ENCODE measurements around the gene GPX4.

The GPX4 gene

DNA sequence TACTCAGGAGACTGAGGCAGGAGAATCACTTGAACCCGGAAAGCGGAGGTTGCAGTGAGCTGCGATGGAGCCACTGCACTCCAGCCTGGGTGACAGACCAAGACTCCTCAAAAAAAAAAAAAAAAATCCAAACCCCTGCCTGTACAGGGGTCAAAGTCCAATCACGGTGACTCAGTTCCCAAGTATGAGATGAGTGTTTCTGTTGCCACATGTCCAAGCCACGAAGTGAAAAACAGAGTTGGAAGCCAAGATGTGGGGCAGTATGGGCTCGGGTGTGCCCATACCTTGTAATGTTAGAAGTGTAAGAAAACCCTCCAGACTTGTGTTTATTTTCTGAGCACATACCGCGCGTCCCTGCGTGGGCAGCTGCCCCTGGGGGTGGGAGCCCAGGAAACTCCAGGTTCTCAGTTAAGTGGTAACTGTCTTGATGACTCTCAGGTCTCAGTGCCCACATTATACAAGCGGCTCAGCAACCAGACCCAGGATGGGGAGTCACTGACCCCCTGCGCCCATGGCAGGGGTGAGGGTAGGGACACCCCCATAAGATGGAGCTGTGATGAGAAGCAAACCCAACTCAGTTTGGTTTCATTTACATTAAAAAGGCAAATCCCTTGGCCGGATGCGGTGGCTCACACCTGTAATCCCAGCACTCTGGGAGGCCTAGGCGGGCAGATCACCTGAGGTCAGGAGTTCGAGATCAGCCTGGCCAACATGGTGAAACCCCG, 1.2 kb upstream of the GPX4 start:
- DNase-seq (ENCODE audit: low read depth in 2 of 2) = peak; percentile 54 to 62

DNA sequence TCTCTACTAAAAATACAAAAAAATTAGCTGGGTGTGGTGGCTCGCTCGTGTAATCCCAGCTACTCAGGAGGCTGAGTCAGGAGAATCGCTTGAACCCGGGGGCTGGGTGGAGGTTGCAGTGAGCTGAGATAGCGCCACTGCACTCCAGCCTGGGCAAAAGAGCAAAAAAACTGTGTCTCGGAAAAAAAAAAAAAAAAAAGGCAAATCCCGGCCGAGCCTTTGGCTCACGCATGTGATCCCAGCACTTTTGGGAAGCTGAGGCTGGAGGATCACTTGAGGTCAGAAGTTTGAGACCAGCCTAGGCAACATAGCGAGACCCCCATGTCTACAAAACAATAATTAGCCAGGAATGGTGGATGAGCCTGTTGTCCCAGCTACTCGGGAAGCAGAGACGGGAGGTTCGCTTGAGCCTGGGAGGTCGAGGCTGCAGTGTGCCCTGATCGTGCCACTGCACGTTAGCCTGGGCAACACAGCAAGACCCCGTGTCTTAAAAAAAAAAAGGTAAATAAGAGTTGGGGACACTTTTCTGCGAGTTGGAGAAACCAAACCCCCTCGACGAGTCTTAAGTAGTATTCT, 574 bp upstream of the GPX4 start:
- no peak for DNase-seq (ENCODE audit: low read depth in 2 of 2)

DNA sequence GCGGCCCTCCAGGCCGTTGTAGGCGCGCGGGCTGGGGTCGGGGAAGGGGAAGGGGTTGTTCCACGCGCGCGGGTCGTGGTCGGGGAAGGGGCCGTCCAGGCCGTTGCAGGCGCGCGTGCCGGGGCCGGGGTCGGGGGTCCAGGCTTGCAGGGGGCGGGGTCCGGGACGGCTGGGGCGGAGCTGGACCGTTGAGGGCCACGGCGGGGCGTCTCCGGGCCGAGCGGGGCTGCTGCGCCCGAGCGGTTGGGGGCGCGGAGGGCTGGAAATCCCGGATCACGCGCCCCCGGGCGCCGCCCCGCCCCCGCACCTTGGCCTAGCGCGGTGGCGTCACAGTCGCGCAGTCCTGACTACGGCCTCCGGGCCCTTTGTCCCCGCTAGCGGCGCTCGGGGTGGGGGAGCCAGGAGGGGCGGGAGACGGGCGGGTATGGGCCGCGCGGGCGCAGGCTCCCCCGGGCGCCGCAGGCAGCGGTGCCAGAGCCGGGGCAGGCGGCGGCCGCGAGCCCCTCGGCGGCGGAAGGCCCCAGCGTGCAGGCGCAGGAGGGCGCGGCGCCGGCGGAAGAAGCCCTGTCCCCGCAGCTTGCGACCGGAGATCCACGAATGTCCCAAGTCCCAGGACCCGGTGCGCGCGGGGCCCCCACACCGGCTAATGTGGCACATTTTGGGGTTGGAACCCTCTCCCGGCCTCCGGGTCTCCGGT, 665 bp downstream of the GPX4 start:
- peak; percentile 40 to 62 for DNase-seq (ENCODE audit: low read depth in 2 of 2)

DNA sequence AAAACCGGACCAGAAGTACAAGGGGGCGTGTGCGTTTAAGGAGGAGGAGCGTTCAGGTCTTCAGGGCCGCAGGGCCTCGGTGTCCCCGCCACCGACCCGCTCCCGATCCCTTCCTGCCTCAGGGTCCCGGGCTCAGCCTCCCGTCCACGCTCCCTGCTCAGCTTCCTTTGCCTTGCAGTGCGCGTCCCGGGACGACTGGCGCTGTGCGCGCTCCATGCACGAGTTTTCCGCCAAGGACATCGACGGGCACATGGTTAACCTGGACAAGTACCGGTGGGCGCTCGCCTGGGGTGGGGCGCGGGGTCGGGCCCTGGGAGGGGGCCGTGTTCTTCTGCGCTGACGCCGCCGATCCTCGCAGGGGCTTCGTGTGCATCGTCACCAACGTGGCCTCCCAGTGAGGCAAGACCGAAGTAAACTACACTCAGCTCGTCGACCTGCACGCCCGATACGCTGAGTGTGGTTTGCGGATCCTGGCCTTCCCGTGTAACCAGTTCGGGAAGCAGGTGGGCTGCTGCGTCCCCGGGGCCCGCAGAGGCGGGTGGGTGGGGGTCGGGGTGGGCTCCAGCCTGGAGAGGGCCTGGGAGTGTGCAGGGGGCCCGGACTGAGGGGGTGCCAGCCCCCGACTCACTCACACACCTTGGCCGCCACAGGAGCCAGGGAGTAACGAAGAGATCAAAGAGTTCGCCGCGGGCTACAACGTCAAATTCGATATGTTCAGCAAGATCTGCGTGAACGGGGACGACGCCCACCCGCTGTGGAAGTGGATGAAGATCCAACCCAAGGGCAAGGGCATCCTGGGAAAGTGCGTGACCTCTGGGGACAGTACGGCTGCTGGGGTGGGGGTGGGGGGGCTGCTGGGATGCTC, 1.4 kb downstream of the GPX4 start:
- DNase-seq (ENCODE audit: low read depth in 2 of 2) = no peak

DNA sequence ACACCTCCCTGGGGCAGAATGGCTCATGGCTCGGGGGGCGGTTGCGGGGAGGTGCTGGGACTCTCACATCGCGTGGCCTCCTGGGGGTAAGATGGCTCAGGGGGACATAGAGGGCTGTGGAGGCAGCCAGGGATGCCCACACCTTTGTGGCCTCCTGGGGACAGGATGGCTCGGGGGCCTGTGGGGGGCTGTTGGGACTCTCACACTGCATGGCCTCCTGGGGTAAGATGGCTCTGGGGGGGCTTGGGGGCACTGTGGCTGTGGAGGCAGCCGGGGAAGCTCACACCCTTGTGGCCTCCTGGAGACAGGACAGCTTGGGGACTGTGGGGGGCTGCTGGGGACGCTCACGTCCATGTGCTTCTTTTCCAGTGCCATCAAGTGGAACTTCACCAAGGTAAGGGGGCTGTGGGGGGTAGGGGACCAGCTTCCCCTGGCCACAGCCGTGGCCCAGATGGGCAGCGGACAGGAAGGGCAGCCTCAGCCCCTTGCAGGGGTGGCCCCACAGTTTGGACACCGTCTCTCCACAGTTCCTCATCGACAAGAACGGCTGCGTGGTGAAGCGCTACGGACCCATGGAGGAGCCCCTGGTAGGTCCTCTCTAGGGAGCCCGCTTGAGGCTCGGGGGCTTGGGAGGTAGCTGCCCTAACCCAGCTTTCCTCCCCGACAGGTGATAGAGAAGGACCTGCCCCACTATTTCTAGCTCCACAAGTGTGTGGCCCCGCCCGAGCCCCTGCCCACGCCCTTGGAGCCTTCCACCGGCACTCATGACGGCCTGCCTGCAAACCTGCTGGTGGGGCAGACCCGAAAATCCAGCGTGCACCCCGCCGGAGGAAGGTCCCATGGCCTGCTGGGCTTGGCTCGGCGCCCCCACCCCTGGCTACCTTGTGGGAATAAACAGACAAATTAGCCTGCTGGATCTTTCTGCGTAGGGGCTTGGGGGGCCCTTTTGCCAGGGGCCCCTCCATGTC, 2.4 kb downstream of the GPX4 start:
- no peak for DNase-seq (ENCODE audit: low read depth in 2 of 2)

DNA sequence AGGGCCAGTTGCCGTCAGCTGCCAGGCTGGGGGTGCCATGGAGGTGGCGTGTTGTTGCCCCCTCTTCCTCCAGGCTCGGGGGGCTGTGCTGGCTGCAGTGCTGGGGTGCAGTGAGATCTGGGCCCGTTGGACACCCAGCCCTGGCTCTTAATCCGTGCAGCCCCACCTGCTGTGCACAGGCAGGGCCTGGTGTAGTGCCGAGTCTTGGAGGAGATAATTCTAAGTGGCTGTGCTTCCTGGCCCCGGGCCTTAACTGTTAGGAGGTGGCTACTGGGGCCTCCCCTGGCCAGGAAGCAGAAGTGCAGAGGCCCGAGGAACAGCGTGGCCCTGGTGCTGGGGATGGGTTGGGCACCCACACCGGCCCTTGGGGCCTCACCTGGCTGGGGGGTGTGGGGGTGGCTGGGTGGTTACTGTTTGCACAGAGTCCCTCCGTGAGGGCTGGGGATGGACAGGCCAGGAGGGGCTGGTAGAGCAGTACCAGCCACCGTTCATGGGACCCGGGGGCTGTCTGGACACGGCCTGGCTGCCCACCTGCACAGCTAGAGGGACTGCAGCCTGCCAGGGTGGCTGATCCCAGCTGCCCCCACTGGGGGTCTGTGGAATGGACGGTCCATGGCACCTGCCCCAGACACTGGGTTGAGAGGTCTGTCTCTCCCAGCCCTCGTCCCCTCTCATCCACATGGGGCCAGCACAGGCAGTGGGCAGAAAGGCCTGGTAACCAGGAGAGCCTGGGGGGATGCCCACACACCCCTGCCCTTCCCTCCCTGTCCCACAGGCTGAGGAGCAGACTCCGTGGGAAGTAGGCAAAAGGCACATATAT, 3.3 kb downstream of the GPX4 start:
- DNase-seq (ENCODE audit: low read depth in 2 of 2) = no peak

DNA sequence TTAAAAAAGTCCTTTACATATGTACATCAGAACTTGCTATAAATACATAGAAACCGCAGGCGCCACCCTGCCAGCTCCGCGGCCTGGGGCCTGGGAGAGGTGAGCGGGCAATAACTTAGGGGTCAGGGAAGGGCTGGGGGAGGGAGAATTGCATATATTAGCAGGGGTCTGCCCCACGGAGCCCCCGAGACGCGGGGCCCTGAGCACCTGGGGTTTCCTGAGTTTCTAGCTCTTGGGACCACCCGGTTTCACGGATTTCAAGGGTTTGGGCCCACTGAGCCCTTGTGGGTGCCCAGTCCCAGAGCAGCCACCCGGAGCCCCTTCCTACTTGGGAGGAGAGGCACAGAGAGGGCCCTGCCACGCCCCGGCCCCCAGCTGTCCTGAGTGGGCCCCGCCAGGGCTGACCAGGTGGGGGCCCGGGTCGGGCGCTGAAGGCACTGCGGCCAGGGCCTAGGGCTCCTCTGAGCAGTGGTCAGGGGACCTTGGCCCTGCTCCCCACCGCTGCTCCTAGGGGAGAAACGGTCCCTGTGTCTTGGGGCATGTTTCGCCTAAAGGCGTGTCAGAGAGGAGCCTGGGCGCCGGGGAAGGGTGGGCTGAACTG, 4.0 kb downstream of the GPX4 start:
- DNase-seq (ENCODE audit: low read depth in 2 of 2) = no peak

DNA sequence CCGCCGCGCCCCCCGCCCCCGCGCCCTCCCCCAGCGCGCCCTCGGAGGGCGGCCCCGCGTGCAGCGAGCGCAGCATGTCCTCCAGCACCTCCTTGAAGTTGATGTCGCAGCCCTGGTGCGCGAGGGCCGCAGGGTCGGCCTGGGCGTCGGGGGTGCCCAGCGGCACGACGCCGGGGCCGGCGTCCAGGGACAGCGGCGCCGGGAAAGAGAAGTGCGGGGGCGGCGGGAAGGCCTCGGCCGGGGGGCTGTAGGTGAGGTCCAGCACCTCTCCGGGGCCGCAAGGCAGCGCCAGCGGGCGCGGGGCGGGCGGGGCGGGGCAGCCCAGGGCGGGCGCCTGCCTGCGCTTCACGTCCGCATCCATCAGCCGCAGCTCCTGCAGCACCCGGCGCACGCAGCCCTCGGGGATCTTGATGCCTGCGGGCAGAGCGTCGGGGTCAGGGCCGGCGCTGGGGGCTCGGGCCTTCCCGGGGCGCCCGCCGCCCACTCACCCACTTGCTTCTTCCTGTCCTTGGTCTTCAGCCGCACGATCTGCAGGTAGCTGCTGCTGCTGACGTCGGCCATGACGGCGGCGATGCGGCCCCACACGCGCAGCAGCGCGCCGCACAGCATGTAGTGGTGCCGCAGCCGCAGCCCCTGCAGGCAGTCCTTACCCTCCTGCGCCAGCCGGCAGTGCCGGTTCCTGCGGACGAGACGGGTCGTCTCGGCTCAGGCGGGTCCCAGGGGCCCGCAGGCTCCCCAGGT, 4.7 kb downstream of the GPX4 start:
- no peak for DNase-seq (ENCODE audit: low read depth in 2 of 2)

DNA sequence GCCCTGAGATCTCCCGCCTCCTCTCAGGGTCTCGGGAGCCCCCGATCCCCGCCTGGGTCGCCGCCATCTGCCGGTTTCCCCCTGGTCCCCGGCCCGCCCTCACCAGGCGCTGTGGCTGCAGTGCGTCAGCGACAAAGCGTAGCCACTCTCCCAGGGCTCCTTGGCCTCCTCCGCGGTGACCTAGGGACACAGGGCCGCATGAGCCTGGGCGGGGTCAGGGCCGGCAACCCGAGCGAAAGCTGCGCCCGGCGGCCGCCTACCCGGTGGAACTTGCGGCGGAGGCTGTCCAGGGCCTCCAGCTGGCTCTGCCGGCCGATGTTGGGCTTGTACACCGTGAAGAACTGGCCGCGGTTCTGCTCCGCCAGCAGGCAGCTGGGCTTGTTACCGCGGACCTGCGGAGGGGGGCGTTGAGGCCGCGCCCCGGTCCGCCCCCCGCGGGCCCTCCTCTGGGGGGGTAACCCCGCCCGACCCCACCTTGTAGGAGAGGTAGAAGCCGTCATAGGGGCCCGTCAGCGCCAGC, 5.3 kb downstream of the GPX4 start:
- no peak for DNase-seq (ENCODE audit: low read depth in 2 of 2)

DNA sequence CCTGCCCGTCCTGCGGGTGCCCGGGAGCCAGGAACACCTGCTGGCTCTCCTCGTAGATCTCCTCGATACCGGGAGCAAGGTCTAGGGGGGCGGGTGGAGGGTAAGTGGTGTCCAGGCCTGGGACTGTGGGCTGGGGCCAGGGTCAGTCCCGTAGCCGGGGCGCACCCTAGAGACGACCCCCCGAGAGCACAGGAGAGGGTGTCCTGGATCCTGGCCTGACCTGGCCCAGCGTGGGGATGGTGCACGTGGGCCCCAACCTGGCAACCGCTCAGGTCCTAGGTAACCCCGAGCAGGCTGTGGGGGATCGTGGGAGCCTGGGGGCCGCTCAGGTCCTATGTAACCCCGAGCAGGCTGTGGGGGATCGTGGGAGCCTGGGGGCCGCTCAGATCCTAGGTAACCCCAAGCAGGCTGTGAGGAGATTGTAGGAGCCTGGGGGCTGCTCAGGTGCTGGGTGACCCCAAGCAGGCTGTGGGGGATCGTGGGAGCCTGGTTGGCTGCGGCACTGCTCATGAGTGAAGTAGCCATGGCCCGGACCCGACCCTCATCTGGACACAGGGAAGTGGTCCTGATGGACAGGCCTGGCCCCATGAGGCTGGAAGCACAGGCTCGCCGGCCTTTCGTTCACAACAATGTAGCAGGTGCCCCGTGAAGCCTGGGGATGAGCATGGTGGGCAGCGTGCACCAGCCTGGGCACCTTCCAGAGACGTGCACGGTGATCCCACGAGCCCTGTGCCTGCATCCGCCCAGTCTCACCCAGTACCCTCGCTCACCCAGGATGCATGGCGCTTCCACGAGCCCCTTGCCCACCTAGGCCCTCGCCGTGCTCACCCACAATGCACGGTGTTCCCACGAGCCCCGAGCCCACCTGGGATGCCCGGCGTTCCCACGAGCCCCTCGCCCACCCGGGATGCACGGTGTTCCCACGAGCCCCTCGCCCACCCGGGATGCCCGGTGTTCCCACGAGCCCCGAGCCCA, 6.2 kb downstream of the GPX4 start:
- no peak for DNase-seq (ENCODE audit: low read depth in 2 of 2)

DNA sequence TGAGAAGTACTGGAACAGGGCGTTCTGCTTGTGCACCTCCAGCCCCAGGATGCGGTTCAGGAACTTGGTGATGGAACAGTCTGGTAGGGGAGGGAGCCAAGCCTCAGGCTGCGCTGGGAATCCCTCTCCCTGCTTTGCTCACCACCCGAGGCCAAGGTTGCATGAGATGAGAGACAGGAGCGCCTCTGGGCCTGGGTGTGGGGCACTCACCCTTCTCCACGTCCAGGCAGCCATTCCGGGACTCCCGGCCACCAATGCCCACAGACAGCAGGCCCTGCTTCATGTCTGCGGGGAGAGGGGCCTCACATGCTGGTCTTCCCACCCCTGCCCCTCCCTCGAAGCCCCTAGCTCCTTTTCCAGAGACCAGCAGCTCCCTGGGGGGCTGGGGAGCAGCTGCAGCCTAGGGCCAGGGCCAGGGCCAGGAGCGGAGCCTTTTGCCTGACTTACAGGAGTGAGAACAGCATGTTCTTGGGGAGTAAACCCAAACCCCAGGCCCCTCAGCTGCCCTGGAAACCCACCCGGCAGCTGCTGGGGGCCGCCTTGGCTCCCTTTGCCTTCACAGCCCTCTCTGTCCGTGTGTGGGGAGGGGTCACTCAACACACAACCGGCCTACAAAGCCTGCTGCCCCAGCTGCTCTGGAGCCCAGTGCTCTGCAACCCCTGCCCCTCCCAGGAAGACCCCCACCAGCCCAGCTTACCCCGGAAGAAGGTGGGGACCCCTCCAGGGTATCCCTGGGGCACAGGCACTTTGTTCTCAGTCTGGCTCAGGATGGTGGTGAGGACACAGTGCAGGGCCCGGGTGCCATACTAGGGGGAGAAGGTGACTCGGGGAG, 7.2 kb downstream of the GPX4 start:
- DNase-seq (ENCODE audit: low read depth in 2 of 2) = no peak

DNA sequence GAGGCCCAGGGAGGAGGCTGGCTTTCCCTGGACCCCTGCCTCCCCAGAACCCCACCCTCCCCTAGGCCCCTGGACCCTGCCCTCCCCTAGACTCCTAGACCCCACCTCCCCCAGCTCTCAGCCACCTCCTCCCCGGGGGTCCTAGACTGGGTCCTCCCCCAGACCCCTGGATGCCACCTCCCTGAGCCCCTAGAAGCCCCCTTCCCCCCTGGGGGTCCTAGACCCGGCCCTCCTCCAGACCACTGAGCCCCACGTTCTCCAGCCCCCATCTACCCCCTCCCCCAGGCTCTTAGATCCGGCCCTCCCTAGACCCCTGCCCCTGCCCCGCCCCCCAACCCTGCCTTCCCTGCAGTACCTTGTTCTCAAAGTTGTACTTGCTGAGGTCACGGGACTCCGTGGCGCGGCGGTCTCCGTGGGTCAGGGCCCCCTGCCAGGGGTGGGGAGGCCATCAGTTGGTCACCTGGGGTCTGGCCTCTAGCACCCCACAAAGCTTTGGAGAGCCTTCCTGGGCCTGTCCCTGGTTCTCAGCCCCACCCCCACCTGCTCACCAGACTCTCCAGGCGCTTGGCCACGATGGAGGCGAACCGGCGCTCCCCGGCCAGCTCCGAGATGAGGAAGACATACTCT, 8.0 kb downstream of the GPX4 start:
- no peak for DNase-seq (ENCODE audit: low read depth in 2 of 2)

DNA sequence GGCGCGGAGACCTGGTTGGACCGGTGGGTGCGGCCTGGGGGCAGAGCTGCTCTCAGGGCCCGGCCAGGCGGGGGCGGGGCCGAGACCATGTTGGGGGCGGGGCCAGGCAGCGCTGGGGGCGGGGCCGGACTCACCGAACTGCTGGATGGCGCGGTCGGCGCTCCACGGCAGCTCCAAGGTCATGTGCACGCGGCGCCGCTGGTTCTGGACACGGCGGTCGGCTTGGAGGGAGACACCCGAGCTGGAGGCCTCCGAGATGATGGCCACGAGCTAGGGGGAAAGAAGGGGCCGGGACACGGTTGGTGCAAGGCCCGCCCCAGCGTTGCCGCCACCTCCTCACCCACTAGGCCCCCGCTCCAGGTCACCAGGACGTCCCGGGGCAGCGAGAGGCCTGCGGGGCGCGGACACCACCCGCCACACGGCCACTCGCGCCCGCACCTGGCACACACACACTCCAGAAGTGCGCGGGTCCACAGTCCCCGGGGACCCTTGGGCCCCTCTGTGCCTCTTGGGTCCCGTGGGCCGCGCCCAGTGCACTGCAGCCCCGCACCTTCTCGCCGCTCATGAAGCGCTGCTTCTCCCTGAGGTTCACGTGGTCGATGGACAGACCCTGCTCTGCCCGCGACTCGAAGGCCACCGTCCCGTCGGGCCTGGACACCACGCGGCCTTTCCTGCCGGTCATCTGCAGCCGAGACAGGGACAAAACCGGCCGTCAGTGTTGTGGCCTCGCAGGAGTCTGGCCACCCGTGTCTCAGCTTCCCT, 8.7 kb downstream of the GPX4 start:
- DNase-seq (ENCODE audit: low read depth in 2 of 2) = no peak

DNA sequence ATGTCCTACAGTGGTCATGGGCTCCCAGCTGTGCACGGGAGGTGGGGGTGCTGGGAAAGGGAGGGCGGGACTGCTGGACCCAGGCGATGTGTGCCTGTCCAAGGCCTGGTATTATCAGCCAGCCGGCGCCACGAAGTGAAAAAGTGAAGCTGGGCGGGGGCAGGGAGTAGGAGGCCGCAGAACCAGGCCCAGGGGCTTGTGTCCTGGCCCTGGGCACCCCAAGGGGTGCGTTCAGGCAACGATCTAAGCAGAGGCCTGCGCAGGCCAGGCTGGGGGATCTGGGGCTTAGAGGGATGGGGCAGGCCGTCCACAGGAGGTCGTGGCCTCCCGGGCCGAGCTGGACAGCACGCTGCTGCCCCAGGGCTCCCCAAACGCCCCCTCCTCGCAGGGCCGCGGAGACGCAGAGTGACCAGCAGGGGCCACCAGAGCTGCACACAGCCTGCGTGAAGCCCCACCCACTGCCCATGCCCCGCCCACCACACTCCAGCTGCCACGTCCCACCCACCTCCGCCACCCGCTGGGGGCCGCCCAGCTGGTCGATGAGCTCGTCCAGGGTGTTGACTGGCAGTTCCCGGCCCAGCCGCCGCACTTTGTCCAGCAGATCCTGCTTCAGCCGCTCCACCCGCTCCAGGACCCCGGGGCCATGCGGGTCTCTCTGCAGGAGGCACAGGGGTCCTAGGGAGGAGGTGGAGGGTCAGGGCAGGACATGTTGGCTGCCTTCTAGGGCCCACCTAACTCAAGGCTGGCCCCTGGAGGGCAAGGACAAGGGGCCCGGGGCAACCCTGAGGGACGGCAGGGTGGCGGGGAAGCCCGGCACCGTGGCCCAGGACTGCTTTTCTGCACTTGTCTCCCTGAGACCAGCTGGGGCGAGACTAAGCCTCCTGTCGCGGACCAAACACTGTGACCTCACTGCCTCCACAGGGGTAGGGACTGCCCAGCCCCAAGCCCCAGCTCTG, 9.5 kb downstream of the GPX4 start:
- peak in 1 of 2 donors; percentile 82 for DNase-seq (ENCODE audit: low read depth in 2 of 2)
